Measurements from ENCODE around the gene ARL5A. TPM values are rescaled to one million over a fixed set of nuclear protein-coding genes. Genes with fewer than 3 reads are reported as not detected.

Gene ARL5A
- total RNA-seq, 1 donor: 47.8 TPM

DNA sequence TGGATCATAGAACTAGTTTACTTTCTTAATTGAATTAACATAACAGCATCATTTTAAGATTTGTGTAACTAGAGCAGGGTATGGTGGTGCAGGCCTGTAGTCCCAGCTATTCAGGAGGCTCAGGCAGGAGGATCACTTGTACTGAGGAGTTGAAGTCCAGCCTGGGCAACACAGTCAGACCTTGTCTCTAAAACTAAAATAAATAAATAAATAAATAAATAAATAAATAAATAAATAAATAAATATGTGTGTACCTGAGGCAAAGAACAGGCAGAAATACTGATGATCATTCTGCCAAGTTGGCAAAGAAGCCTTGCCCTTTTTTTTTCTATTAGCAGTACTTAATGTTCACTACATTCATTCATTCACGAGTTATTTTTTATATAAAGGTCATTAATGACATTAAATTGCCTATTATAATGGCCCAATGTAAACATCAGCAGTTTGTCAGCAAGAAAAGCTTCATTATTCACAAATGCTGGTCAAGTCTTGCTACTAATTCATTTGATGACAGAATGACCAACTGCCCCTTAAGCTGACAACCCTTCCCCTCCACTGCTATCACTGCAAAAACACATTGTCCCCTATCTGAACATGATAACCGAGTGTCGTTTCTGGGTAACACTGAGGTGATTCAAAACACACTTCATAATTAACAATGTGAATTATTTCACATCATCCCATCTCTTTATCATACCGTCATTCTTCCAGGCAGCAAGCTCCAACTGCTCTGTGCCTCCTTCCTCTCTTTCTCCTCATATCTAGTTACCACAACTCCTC lies 39.0 kb downstream of the ARL5A start:
- Histone ChIP-seq H3K4me1 (ENCODE audit: insufficient read depth, low read length) (no peaks in the 10 kb centered on the region), H2AFZ (ENCODE audit: low read length) (no peak overlapping the region), H3K9me3 (ENCODE audit: low read depth, low read length) (no peaks in the 10 kb centered on the region), H3K36me3 (ENCODE audit: insufficient read depth, low read length) (peaks cover 4% of the 10 kb centered on the region), H3K4me2 (ENCODE audit: insufficient read depth, low read length) (no peak overlapping the region), H4K20me1 (ENCODE audit: insufficient read depth, low read length) (no peaks in the 10 kb centered on the region), H3K27ac (ENCODE audit: low read depth, low read length) (no peak overlapping the region), H3K4me3 (ENCODE audit: insufficient read depth, low read length) (no peak overlapping the region), H3K79me2 (ENCODE audit: insufficient read depth, low read length) (no peaks in the 10 kb centered on the region), H3K27me3 (ENCODE audit: insufficient read depth, low read length) (no peaks in the 10 kb centered on the region)
- DNase-seq (ENCODE audit: insufficient read length, low spot score, missing footprints): no peak
- TF ChIP-seq, protein P1, sequence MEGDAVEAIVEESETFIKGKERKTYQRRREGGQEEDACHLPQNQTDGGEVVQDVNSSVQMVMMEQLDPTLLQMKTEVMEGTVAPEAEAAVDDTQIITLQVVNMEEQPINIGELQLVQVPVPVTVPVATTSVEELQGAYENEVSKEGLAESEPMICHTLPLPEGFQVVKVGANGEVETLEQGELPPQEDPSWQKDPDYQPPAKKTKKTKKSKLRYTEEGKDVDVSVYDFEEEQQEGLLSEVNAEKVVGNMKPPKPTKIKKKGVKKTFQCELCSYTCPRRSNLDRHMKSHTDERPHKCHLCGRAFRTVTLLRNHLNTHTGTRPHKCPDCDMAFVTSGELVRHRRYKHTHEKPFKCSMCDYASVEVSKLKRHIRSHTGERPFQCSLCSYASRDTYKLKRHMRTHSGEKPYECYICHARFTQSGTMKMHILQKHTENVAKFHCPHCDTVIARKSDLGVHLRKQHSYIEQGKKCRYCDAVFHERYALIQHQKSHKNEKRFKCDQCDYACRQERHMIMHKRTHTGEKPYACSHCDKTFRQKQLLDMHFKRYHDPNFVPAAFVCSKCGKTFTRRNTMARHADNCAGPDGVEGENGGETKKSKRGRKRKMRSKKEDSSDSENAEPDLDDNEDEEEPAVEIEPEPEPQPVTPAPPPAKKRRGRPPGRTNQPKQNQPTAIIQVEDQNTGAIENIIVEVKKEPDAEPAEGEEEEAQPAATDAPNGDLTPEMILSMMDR (IDR thresholded peaks at IDR 0.05; ENCODE audit: extremely low read depth, low read depth, low read length): no peak

DNA sequence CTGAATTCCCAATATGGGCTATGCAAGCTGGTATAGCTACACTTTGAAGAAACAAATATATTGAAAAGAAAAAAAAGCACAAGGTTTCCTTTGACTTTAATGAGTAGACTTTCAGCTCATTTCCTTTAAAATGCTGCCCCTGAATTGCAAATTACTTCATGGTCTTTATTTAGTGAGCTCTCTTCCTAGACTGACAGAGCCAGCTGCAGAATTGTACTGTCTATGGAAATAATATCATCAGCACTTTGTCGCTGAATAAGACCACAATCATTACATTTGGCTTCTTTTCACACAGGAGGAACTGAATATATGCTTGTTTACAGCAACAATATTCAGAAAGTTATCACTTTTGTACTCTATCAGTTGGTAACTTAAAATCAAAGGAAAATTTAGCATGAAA lies 41.7 kb downstream of the ARL5A start:
- Histone ChIP-seq H3K36me3 (ENCODE audit: insufficient read depth, low read length) (no peaks in the 10 kb centered on the region), H3K4me1 (ENCODE audit: insufficient read depth, low read length) (no peaks in the 10 kb centered on the region), H3K4me2 (ENCODE audit: insufficient read depth, low read length) (no peak overlapping the region), H3K27me3 (ENCODE audit: insufficient read depth, low read length) (no peaks in the 10 kb centered on the region), H3K79me2 (ENCODE audit: insufficient read depth, low read length) (no peaks in the 10 kb centered on the region), H2AFZ (ENCODE audit: low read length) (no peak overlapping the region), H4K20me1 (ENCODE audit: insufficient read depth, low read length) (no peaks in the 10 kb centered on the region), H3K9me3 (ENCODE audit: low read depth, low read length) (no peaks in the 10 kb centered on the region), H3K4me3 (ENCODE audit: insufficient read depth, low read length) (no peak overlapping the region), H3K27ac (ENCODE audit: low read depth, low read length) (no peak overlapping the region)
- TF ChIP-seq, protein P1 (IDR thresholded peaks at IDR 0.05; ENCODE audit: extremely low read depth, low read depth, low read length): no peak
- DNase-seq (ENCODE audit: insufficient read length, low spot score, missing footprints): no peak

GRCh38 chr2:151786077-151786476 lies 42.1 kb downstream of the ARL5A start:
- H3K4me1 ChIP-seq (ENCODE audit: insufficient read depth, low read length): no peaks in the 10 kb centered on the region
- TF ChIP-seq, protein P1 (IDR thresholded peaks at IDR 0.05; ENCODE audit: extremely low read depth, low read depth, low read length): no peak
- H3K4me2 ChIP-seq (ENCODE audit: insufficient read depth, low read length): no peak overlapping the region
- no peaks in the 10 kb centered on the region for H3K79me2 ChIP-seq (ENCODE audit: insufficient read depth, low read length)
- no peak overlapping the region for H3K27ac ChIP-seq (ENCODE audit: low read depth, low read length)
- DNase-seq (ENCODE audit: insufficient read length, low spot score, missing footprints): no peak
- no peaks in the 10 kb centered on the region for H4K20me1 ChIP-seq (ENCODE audit: insufficient read depth, low read length)
- no peak overlapping the region for H2AFZ ChIP-seq (ENCODE audit: low read length)
- no peak overlapping the region for H3K4me3 ChIP-seq (ENCODE audit: insufficient read depth, low read length)
- no peaks in the 10 kb centered on the region for H3K27me3 ChIP-seq (ENCODE audit: insufficient read depth, low read length)
- no peaks in the 10 kb centered on the region for H3K36me3 ChIP-seq (ENCODE audit: insufficient read depth, low read length)
- H3K9me3 ChIP-seq (ENCODE audit: low read depth, low read length): no peaks in the 10 kb centered on the region

- TF ChIP-seq, protein P1 (IDR thresholded peaks at IDR 0.05; ENCODE audit: extremely low read depth, low read depth, low read length): no peak
These were observed 45.1 kb downstream of the ARL5A start for GRCh38 chr2:151783133-151783520.

More at GRCh38 chr2:151783133-151783520, 45.1 kb downstream of the ARL5A start:
- no peak for DNase-seq (ENCODE audit: insufficient read length, low spot score, missing footprints)
- no peaks in the 10 kb centered on the region for H3K9me3 ChIP-seq (ENCODE audit: low read depth, low read length)
- no peak overlapping the region for H3K27ac ChIP-seq (ENCODE audit: low read depth, low read length)
- H4K20me1 ChIP-seq (ENCODE audit: insufficient read depth, low read length): no peaks in the 10 kb centered on the region
- H3K27me3 ChIP-seq (ENCODE audit: insufficient read depth, low read length): no peaks in the 10 kb centered on the region
- H3K4me3 ChIP-seq (ENCODE audit: insufficient read depth, low read length): no peak overlapping the region
- H3K4me1 ChIP-seq (ENCODE audit: insufficient read depth, low read length): no peaks in the 10 kb centered on the region
- no peak overlapping the region for H2AFZ ChIP-seq (ENCODE audit: low read length)
- H3K79me2 ChIP-seq (ENCODE audit: insufficient read depth, low read length): no peaks in the 10 kb centered on the region
- no peaks in the 10 kb centered on the region for H3K36me3 ChIP-seq (ENCODE audit: insufficient read depth, low read length)
- no peak overlapping the region for H3K4me2 ChIP-seq (ENCODE audit: insufficient read depth, low read length)

Measured in osteoblast (primary cell).